GM19099 (cell line): ENCODE data around the gene TNFRSF19.

ENCODE experiments used
- POLR2A ChIP-seq: IDR thresholded peaks from 3 replicates; pipeline ENCODE4 v1.6.1; 2011; ENCODE audit warnings: low read depth; ENCODE audit not compliant: insufficient read length; ENCODE audit errors: extremely low read depth

Gene TNFRSF19

GRCh38 chr13:23651439-23651838, 81.2 kb downstream of the TNFRSF19 start:
- no peak for TF ChIP-seq POLR2A

DNA sequence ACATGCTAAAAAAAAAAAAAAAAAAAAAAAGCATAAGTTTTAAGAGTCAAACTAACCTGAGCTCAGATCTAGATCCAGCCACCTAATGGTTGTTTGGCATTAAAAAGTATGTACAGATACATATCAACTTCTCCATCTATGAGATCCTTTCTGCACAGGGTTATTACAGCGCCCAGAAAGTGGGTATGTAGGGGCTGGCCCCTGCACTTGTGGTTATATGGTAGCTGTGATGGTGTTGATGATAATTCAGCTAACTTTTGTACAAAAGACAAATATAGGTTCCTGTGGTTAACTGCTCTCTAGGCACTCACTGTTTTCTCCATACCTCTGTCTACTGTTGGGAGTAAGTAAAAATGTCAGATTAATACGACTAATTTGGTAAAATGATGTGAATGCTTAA, 81.7 kb downstream of the TNFRSF19 start:
- no peak for TF ChIP-seq POLR2A

- no peak for TF ChIP-seq POLR2A
These were observed 82.9 kb downstream of the TNFRSF19 start for GRCh38 chr13:23652909-23653726.

- no peak for TF ChIP-seq POLR2A
These were observed 84.2 kb downstream of the TNFRSF19 start for GRCh38 chr13:23654111-23655110.

GRCh38 chr13:23655321-23655720, 85.1 kb downstream of the TNFRSF19 start:
- no peak for TF ChIP-seq POLR2A

GRCh38 chr13:23656637-23657371, 86.6 kb downstream of the TNFRSF19 start:
- no peak for TF ChIP-seq POLR2A

- TF ChIP-seq POLR2A, result no peak
These were observed 88.8 kb downstream of the TNFRSF19 start for GRCh38 chr13:23658929-23659541.

DNA sequence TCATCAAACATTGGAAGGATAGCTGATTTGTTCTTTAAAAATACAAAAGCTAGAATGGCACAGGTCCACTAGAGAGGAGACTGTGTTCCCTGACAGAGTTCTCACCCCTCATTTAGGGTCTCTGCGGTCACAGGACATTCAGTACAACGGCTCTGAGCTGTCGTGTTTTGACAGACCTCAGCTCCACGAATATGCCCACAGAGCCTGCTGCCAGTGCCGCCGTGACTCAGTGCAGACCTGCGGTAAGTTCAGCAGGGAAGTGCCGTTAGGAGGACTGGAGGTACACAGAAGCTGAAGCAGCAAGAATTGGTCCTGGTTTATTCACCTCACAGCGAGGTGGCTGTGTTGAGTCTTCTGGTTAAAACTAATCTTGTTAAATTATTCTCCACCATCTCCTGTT, 90.0 kb downstream of the TNFRSF19 start:
- TF ChIP-seq POLR2A, result no peak

GRCh38 chr13:23666582-23666981, 96.4 kb downstream of the TNFRSF19 start:
- no peak for TF ChIP-seq POLR2A

DNA sequence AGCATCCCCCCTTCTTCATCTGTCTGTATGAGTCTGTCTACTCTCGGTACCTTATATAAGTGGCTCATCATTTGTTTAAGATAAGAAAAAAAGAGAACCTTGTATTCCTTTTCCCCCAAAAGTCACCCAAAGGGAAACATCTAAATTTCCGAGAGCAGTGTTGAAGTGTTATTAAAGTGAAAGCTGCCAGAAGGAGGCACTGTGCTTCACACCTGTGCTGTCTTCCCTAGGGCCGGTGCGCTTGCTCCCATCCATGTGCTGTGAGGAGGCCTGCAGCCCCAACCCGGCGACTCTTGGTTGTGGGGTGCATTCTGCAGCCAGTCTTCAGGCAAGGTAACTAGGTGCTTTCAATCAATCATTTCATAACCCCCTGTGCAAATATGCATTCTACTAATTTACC, 97.5 kb downstream of the TNFRSF19 start:
- no peak for TF ChIP-seq POLR2A

- TF ChIP-seq POLR2A, result no peak
These were observed 98.3 kb downstream of the TNFRSF19 start for GRCh38 chr13:23668562-23668961.

- no peak for TF ChIP-seq POLR2A
These were observed 100.6 kb downstream of the TNFRSF19 start for GRCh38 chr13:23670793-23671192.

DNA sequence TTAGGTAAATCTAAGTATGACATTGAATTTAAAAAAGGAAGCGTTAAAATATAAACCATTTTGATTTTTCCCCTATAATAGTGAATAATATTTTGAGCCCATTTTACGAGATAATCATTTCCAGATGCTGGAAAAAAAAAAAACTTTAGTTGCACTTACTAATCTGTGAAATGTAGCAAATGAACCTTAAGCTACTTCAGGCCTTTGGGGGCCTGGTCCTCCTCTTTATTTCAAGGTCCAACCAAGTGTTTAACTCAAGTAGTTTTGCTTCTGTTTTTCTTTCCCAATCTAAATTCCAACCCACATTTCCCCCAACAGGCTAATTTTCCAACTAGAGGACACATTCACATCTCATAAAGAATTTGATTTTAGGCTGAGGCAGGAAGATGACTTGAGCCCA, 101.2 kb downstream of the TNFRSF19 start:
- no peak for TF ChIP-seq POLR2A

GRCh38 chr13:23671897-23672296, 101.7 kb downstream of the TNFRSF19 start:
- TF ChIP-seq POLR2A, result no peak
